WERI-Rb-1 (cell line): Measurements from ENCODE around the gene RAI1.

Experiments
- DNase-seq: peaks from one replicate; pipeline ENCODE4 v3.0.0-alpha.2; 2020
- H3K27ac ChIP-seq: fragments of 250-450 bp; sonication (Bioruptor Pico); 2 replicates; pipeline ENCODE4 v1.5.1; 2020; ENCODE audit warnings: mild to moderate bottlenecking, moderate library complexity
- H3K27me3 ChIP-seq: fragments of 250-450 bp; sonication (Bioruptor Pico); 2 replicates; pipeline ENCODE4 v1.5.1; 2021; ENCODE audit warnings: mild to moderate bottlenecking, low read depth, moderate library complexity; ENCODE audit not compliant: insufficient read depth, severe bottlenecking
- H3K36me3 ChIP-seq: fragments of 250-450 bp; sonication (Bioruptor Pico); 2 replicates; pipeline ENCODE4 v1.5.1; 2020; ENCODE audit warnings: mild to moderate bottlenecking, moderate library complexity
- H3K4me3 ChIP-seq: 2 replicates; pipeline ENCODE4 v1.5.1; 2011; ENCODE audit warnings: low read depth, mild to moderate bottlenecking, control low read depth, low read length
- H3K9me3 ChIP-seq: fragments of 250-450 bp; sonication (Bioruptor Pico); 2 replicates; pipeline ENCODE4 v1.5.1; 2021; ENCODE audit warnings: mild to moderate bottlenecking, moderate library complexity; ENCODE audit not compliant: severe bottlenecking
- TF ChIP-seq, protein P1 (sequence below): IDR thresholded peaks from 2 replicates; pipeline ENCODE4 v1.5.1; 2011; ENCODE audit warnings: low read depth, mild to moderate bottlenecking, control low read depth, inconsistent platforms, low read length

Gene RAI1

DNA sequence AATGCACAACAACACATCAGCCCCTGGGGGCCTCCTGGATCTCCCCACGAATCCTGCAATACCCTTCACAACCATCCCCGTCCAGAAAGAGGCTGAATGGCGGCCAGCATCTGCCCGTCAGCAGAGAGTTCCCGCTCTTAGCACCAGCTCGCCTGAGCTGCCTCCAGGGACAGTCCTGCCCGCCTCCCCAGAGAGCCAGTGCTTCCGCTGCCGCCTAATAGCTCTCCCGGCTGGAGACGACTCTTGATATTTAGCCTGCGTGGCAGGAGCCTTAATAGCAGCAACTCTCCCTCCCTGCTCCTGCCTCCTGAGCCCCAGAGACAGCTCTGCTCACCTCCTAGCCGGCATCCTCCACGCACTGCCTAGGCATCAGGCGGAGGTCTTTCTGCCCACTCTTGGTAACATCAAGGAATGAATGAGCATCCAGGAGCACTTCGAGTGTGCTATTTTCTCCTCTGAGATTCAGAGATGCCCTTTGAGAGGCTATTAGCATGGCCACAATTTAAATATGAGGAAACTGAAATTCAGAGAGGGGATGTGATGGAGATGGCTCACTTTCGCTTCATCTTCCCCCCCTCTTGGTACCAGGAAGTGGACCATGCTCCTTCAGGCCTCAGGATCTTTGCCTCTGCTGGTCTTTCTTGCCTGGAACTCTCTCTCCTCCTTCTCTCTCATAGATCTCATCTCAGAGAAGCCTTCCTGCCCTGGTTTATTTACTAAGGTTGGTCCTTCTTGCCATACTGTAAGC is 67.9 kb downstream of the RAI1 start:
- H3K9me3 ChIP-seq, result no peaks in the 10 kb centered on the region
- no peak overlapping the region for H3K4me3 ChIP-seq
- H3K36me3 ChIP-seq, result peaks cover 53% of the 10 kb centered on the region
- no peak for DNase-seq
- TF ChIP-seq, protein P1, sequence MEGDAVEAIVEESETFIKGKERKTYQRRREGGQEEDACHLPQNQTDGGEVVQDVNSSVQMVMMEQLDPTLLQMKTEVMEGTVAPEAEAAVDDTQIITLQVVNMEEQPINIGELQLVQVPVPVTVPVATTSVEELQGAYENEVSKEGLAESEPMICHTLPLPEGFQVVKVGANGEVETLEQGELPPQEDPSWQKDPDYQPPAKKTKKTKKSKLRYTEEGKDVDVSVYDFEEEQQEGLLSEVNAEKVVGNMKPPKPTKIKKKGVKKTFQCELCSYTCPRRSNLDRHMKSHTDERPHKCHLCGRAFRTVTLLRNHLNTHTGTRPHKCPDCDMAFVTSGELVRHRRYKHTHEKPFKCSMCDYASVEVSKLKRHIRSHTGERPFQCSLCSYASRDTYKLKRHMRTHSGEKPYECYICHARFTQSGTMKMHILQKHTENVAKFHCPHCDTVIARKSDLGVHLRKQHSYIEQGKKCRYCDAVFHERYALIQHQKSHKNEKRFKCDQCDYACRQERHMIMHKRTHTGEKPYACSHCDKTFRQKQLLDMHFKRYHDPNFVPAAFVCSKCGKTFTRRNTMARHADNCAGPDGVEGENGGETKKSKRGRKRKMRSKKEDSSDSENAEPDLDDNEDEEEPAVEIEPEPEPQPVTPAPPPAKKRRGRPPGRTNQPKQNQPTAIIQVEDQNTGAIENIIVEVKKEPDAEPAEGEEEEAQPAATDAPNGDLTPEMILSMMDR, result no peak
- no peaks in the 10 kb centered on the region for H3K27me3 ChIP-seq
- H3K27ac ChIP-seq, result no peak overlapping the region

DNA sequence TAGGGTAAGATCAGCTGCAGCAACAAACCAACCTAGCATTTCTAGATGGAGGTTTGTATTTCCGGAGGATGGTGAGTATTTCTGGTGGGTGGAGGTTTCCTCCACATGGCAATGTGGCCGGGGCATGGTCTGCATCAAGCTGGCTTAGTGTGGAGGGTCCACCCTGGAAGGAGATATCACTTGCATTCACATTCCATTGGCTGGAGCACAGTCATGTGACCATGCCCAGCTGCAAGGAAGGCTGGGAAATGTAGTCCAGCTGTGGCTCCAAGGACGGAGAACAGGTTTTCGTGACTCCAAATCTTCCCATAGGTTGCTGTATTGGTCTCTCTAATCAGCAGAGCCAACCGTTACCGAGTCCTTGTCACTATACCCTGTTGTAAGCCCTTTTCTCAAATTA is 68.7 kb downstream of the RAI1 start:
- Histone ChIP-seq H3K9me3 (no peaks in the 10 kb centered on the region), H3K27me3 (no peaks in the 10 kb centered on the region), H3K4me3 (no peak overlapping the region), H3K36me3 (peaks cover 57% of the 10 kb centered on the region), H3K27ac (no peak overlapping the region)
- DNase-seq, result peak; percentile 44
- TF ChIP-seq, protein P1, result no peak

DNA sequence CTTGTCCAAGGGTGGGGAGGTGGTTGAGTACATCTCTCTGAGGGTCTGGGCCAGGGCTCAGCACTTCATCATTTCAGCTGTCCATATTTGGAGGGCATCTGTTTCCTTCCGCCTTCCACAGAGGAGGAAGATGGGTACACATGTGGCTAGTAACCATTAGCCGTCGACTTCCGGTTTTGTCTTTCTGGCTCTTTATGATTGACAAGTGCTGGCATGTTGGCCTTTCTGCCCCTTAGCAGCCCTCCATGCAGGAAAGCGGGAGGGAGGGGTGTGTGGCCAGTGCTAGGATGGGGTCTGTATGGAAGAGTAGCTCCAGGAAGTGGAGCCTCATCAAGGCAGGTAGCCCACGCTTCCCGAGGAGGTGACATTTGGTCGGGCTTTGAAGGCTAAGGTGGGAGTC is 69.6 kb downstream of the RAI1 start:
- TF ChIP-seq, protein P1, result no peak
- H3K4me3 ChIP-seq, result no peak overlapping the region
- peaks cover 49% of the 10 kb centered on the region for H3K36me3 ChIP-seq
- H3K27me3 ChIP-seq, result no peaks in the 10 kb centered on the region
- no peak for DNase-seq
- no peak overlapping the region for H3K27ac ChIP-seq
- no peaks in the 10 kb centered on the region for H3K9me3 ChIP-seq

DNA sequence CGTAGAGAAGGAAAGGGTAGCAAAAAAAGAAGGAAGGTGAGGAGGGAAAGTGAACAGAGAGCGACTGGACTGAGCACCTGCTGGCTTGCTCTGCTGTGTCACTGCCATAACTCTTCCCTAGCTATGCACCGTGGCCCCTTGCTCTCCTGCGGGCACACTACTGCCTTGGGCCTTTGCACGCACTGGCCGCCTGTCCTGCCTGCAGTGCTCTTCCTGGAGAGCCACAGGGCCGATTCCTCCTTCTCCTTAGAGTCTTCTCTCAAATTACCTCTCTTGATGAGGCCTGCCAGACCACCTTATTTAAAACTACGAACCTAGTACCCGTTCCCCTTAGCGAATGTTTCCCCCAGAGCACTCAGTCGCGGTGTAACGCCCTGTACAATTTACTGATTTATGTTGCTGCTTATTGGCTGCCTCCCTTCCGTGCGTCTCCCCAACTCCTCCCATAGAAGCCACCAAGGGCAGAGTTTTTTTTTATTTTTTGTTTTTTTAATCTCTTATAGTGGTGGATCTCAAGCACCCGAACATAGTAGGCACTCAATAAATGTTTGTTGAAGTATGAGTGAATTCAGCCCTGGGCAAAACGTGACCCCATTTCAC is 70.3 kb downstream of the RAI1 start:
- no peak for DNase-seq
- Histone ChIP-seq H3K27ac (no peak overlapping the region), H3K9me3 (no peaks in the 10 kb centered on the region), H3K4me3 (no peak overlapping the region), H3K27me3 (no peaks in the 10 kb centered on the region), H3K36me3 (peaks cover 48% of the 10 kb centered on the region)
- TF ChIP-seq, protein P1, result no peak

DNA sequence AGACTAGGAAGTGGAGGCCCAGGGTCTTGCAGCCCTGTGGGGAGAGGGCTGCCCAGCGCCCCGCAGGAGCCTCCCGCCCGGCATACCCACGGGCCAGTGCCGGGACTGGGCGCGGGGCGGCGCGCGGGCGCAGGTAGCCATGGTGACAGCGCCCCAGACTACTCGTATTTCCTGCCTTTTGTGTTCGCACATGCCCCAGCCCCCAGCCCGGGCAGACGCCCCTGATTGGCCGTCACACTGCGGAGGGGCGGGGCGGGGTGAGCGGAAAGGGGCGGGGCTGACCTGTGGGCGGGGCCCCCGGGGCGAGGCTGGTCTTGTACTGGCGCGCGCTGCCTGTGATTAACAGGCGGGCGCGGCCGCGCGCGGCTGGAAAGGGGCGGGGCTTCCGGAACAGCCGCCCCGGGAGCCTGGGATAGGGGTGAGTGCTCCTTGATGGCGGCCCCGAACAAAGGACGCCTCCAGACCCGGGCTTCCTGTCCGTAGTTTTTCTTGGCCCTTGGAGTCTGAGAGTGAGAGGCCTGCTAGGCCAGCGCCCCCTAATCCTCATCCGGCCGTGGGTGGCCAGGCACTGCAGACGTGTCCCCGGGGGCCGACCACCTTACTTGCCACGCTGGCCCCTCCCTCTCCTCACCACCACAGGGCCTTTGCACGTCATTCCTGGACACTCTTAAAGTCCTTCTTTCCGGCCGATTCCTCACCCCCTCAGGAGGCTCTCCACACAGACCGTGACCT is 71.0 kb downstream of the RAI1 start:
- no peaks in the 10 kb centered on the region for H3K9me3 ChIP-seq
- TF ChIP-seq, protein P1, result no peak

More for the DNA sequence above, 71.0 kb downstream of the RAI1 start:
- no peak for DNase-seq
- Histone ChIP-seq H3K27ac (no peak overlapping the region), H3K27me3 (no peaks in the 10 kb centered on the region), H3K4me3 (no peak overlapping the region), H3K36me3 (peaks cover 43% of the 10 kb centered on the region)
